Neuronal stem cell (in vitro differentiated cells): Measurements from ENCODE around the gene ADCY9.

Source experiments
- DNase-seq: peaks from one replicate; pipeline ENCODE4 v3.0.0-alpha.2; 2013; ENCODE audit warnings: low spot score
- H2AFZ ChIP-seq: one replicate; pipeline ENCODE4 v1.6.1; 2013; ENCODE audit warnings: mild to moderate bottlenecking, low read length, inconsistent platforms
- H2AK5ac ChIP-seq: 2 replicates; pipeline ENCODE4 v1.6.1; 2013; ENCODE audit warnings: low read depth, mild to moderate bottlenecking, inconsistent platforms, low read length, moderate library complexity, mixed read lengths
- H2BK120ac ChIP-seq: 2 replicates; pipeline ENCODE4 v1.6.1; 2013; ENCODE audit warnings: low read depth, mild to moderate bottlenecking, inconsistent platforms, low read length, moderate library complexity, mixed read lengths
- H2BK12ac ChIP-seq: one replicate; pipeline ENCODE4 v1.6.1; 2013; ENCODE audit warnings: low read length, inconsistent platforms
- H2BK15ac ChIP-seq: 2 replicates; pipeline ENCODE4 v1.6.1; 2013; ENCODE audit warnings: mild to moderate bottlenecking, low read length, inconsistent platforms, mixed read lengths
- H2BK5ac ChIP-seq: one replicate; pipeline ENCODE4 v1.6.1; 2013; ENCODE audit warnings: inconsistent platforms, mild to moderate bottlenecking, low read length, moderate library complexity
- H3K14ac ChIP-seq: one replicate; pipeline ENCODE4 v1.6.1; 2013; ENCODE audit warnings: low read length, inconsistent platforms
- H3K18ac ChIP-seq: 2 replicates; pipeline ENCODE4 v1.6.1; 2013; ENCODE audit warnings: low read length, inconsistent platforms
- H3K23ac ChIP-seq: 2 replicates; pipeline ENCODE4 v1.6.1; 2013; ENCODE audit warnings: low read depth, mild to moderate bottlenecking, mixed read lengths, low read length, inconsistent platforms; ENCODE audit not compliant: poor library complexity
- H3K27ac ChIP-seq: replicated peaks from 3 replicates; pipeline ENCODE4 v1.5.1; 2013; ENCODE audit warnings: low read length, inconsistent platforms
- H3K27me3 ChIP-seq, 3 experiments: 2 replicates each; pipeline ENCODE4 v1.6.1; 2013; ENCODE audit warnings: low read length in 3 of 3, mild to moderate bottlenecking in 2 of 3, inconsistent platforms in 1 of 3, low read depth in 1 of 3, mixed read lengths in 1 of 3, moderate library complexity in 1 of 3; ENCODE audit not compliant: control insufficient read depth in 3 of 3, insufficient read depth in 3 of 3
- H3K36me3 ChIP-seq, 2 donors: replicated peaks in 1 of 2; 2 replicates each; pipeline ENCODE4 v1.6.1; 2013; ENCODE audit warnings: low read length in 2 of 2; ENCODE audit not compliant: control insufficient read depth in 2 of 2, insufficient read depth in 2 of 2
- H3K4ac ChIP-seq: 2 replicates; pipeline ENCODE4 v1.6.1; 2013; ENCODE audit warnings: inconsistent platforms, mild to moderate bottlenecking, low read length, moderate library complexity
- H3K4me1 ChIP-seq, 2 donors: 1 replicate in 1 of 2; 2 replicates in 1 of 2; pipeline ENCODE4 v1.6.1; 2013; ENCODE audit warnings: low read length in 2 of 2, low read depth in 1 of 2; ENCODE audit not compliant: control insufficient read depth in 2 of 2, insufficient read depth in 1 of 2
- H3K4me2 ChIP-seq: one replicate; pipeline ENCODE4 v1.6.1; 2013; ENCODE audit warnings: mild to moderate bottlenecking, low read length, inconsistent platforms; ENCODE audit not compliant: insufficient read depth, poor library complexity, severe bottlenecking
- H3K4me3 ChIP-seq, 2 donors: 2 replicates each; pipeline ENCODE4 v1.5.1; 2013; ENCODE audit warnings: low read length in 2 of 2, mild to moderate bottlenecking in 2 of 2, inconsistent platforms in 1 of 2, moderate library complexity in 1 of 2
- H3K79me1 ChIP-seq: one replicate; pipeline ENCODE4 v1.6.1; 2013; ENCODE audit warnings: low read depth, mild to moderate bottlenecking, inconsistent platforms, low read length, moderate library complexity
- H3K9ac ChIP-seq: one replicate; pipeline ENCODE4 v1.6.1; 2013; ENCODE audit warnings: mild to moderate bottlenecking, low read depth, low read length, inconsistent platforms; ENCODE audit not compliant: poor library complexity
- H3K9me3 ChIP-seq, 2 donors: replicated peaks in 1 of 2; 2 replicates each; pipeline versions ENCODE3 to v1.6.1; 2013; ENCODE audit warnings: low read length in 2 of 2, mild to moderate bottlenecking in 2 of 2, inconsistent platforms in 1 of 2, low read depth in 1 of 2, mixed read lengths in 1 of 2, moderate library complexity in 1 of 2; ENCODE audit not compliant: control insufficient read depth in 2 of 2, insufficient read depth in 1 of 2
- H4K8ac ChIP-seq: one replicate; pipeline ENCODE4 v1.6.1; 2013; ENCODE audit warnings: low read depth, mild to moderate bottlenecking, inconsistent platforms, low read length, moderate library complexity
- H4K91ac ChIP-seq: one replicate; pipeline ENCODE4 v1.6.1; 2013; ENCODE audit warnings: low read length, low read depth, mild to moderate bottlenecking, inconsistent platforms; ENCODE audit not compliant: poor library complexity
- WGBS, 2 donors: extraction: QIAGEN DNeasy Blood & Tissue Kit; methylation state at CpG; one replicate each; pipeline ENCODE4 v1.1.7; 2013; ENCODE audit warnings: missing lambda C conversion rate in 2 of 2, mixed read lengths in 1 of 2; ENCODE audit not compliant: insufficient read length in 2 of 2, insufficient replicate concordance in 1 of 2; ENCODE audit errors: extremely low coverage in 2 of 2; 5-methylcytosine and 5-hydroxymethylcytosine counted together

Gene ADCY9

GRCh38 chr16:4087990-4088577 is 28.2 kb downstream of the ADCY9 start:
- Histone ChIP-seq H4K91ac (no peak overlapping the region), H2BK5ac (no peak overlapping the region), H2BK12ac (no peak overlapping the region), H4K8ac (no peak overlapping the region), H3K4me3 (no peak overlapping the region), H2BK15ac (no peak overlapping the region), H3K9ac (peak overlapping the region; percentile 14), H3K23ac (no peak overlapping the region), H3K27me3 (no peaks in the 10 kb centered on the region), H2AFZ (no peak overlapping the region), H2BK120ac (no peak overlapping the region), H3K27ac (no peak overlapping the region), H3K9me3 (no peaks in the 10 kb centered on the region), H3K18ac (no peak overlapping the region), H3K36me3 (no peaks in the 10 kb centered on the region), H3K79me1 (no peaks in the 10 kb centered on the region), H2AK5ac (no peak overlapping the region), H3K4me1 (no peaks in the 10 kb centered on the region), H3K4me2 (no peak overlapping the region), H3K14ac (no peak overlapping the region), H3K4ac (no peak overlapping the region)
- WGBS, 2 donors, result no CpG with 5 or more reads among the region's 7 CpGs
- no peak for DNase-seq

DNA sequence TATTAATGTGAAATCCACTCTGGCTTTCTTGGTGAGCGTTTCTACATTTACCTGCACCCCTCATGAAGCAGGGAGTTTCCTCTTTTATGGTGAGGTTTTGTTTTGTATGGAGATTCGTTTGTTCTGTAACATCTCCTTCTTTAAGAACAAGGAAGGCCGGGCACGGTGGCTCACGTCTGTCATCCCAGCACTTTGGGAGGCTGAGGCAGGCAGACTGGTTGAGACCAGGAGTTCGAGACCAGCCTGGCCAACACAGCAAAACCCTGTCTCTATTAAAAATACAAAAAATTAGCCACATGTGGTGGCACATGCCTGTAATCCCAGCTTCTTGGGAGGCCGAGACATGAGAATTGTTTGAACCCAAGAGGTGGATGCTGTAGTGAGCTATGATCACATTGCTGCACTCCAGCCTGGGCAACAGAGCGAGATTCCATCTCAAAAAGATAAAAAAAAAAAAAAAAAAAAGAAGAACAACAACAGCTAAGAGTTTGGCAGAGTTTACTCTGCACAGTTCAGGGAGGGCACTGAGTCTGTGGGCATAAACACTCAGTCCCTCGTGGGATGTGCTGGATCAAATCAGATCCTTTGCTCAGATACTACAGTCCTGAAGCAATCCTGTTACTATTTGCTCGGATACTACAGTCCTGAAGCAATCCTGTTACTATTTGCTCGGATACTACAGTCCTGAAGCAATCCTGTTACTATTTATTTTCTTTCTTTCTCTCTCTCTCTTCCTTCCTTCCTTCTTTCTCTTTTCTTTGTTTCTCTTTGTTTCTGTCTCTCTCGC is 28.9 kb downstream of the ADCY9 start:
- Histone ChIP-seq H2AK5ac (no peak overlapping the region), H3K36me3 (no peaks in the 10 kb centered on the region), H3K4me3 (no peak overlapping the region), H4K8ac (no peak overlapping the region), H3K4me2 (no peak overlapping the region), H2BK12ac (no peak overlapping the region), H2BK120ac (no peak overlapping the region), H3K9ac (no peak overlapping the region), H3K9me3 (no peaks in the 10 kb centered on the region), H4K91ac (no peak overlapping the region), H3K18ac (no peak overlapping the region), H2AFZ (no peak overlapping the region), H3K27ac (no peak overlapping the region), H2BK15ac (no peak overlapping the region), H3K79me1 (no peaks in the 10 kb centered on the region), H3K4me1 (no peaks in the 10 kb centered on the region), H3K4ac (no peak overlapping the region), H2BK5ac (no peak overlapping the region), H3K27me3 (no peaks in the 10 kb centered on the region), H3K23ac (no peak overlapping the region), H3K14ac (no peak overlapping the region)
- no CpG with 5 or more reads among the region's 12 CpGs for WGBS, 2 donors
- no peak for DNase-seq

GRCh38 chr16:4086153-4086552 is 30.1 kb downstream of the ADCY9 start:
- WGBS, 2 donors, result no CpG with 5 or more reads among the region's 15 CpGs
- H2BK15ac ChIP-seq, result peak overlapping the region; percentile 40
- no peak for DNase-seq

GRCh38 chr16:4085405-4085970 is 30.8 kb downstream of the ADCY9 start:
- H2BK120ac ChIP-seq, result no peak overlapping the region
- no peak overlapping the region for H2AK5ac ChIP-seq
- H3K9me3 ChIP-seq, result no peaks in the 10 kb centered on the region
- no peaks in the 10 kb centered on the region for H3K36me3 ChIP-seq
- no peaks in the 10 kb centered on the region for H3K27me3 ChIP-seq
- H3K4ac ChIP-seq, result no peak overlapping the region
- no peak overlapping the region for H3K23ac ChIP-seq
- H3K14ac ChIP-seq, result no peak overlapping the region
- no peak overlapping the region for H2BK12ac ChIP-seq
- peaks cover 0 to 4% of the 10 kb centered on the region in 2 donors for H3K4me1 ChIP-seq
- no peak overlapping the region for H2AFZ ChIP-seq
- H3K9ac ChIP-seq, result no peak overlapping the region
- no peak overlapping the region for H4K91ac ChIP-seq
- no peak overlapping the region for H3K4me2 ChIP-seq
- H2BK5ac ChIP-seq, result no peak overlapping the region
- peak overlapping the region; percentile 40 for H2BK15ac ChIP-seq
- H3K4me3 ChIP-seq, result no peak overlapping the region
- no peak overlapping the region for H3K18ac ChIP-seq
- no peak for DNase-seq
- WGBS, 2 donors, result no CpG with 5 or more reads among the region's 12 CpGs
- no peak overlapping the region for H3K27ac ChIP-seq
- H3K79me1 ChIP-seq, result no peaks in the 10 kb centered on the region
- no peak overlapping the region for H4K8ac ChIP-seq

More at GRCh38 chr16:4086153-4086552, 30.1 kb downstream of the ADCY9 start:
- Histone ChIP-seq H3K23ac (peak overlapping the region; percentile 69), H3K36me3 (no peaks in the 10 kb centered on the region), H3K4ac (no peak overlapping the region), H3K4me1 (peaks cover 0 to 2% of the 10 kb centered on the region in 2 donors), H2BK12ac (no peak overlapping the region), H3K27ac (no peak overlapping the region), H2BK5ac (no peak overlapping the region), H3K14ac (no peak overlapping the region), H4K8ac (no peak overlapping the region), H2AFZ (no peak overlapping the region), H2BK120ac (no peak overlapping the region), H3K27me3 (no peaks in the 10 kb centered on the region), H3K18ac (peak overlapping the region; percentile 62), H3K4me2 (no peak overlapping the region), H3K4me3 (no peak overlapping the region), H4K91ac (no peak overlapping the region), H3K9me3 (no peaks in the 10 kb centered on the region), H3K79me1 (no peaks in the 10 kb centered on the region), H2AK5ac (no peak overlapping the region), H3K9ac (peak overlapping the region; percentile 51)
